Mammary epithelial cell (primary cell): ENCODE data around the gene CYREN.

Source experiments
- CTCF ChIP-seq, 2 donors: IDR thresholded peaks in 1 of 2; conservative IDR thresholded peaks in 1 of 2; 2 replicates each; pipeline ENCODE4 v1.5.1; 2011 to 2012; ENCODE audit warnings: inconsistent platforms in 2 of 2, low read length in 2 of 2, mild to moderate bottlenecking in 2 of 2, control low read depth in 1 of 2, low read depth in 1 of 2; ENCODE audit not compliant: insufficient read depth in 1 of 2; ENCODE audit errors: extremely low read depth in 1 of 2
- EZH2 ChIP-seq: IDR thresholded peaks from 2 replicates; pipeline ENCODE4 v1.6.1; 2012; ENCODE audit warnings: low read length, inconsistent platforms, borderline replicate concordance

GRCh38 chr7:135159359-135160085 is 11.0 kb downstream of the CYREN start:
- TF ChIP-seq EZH2 (no peak), CTCF (conservative IDR thresholded peaks at IDR 0.05 in 1 of 2, IDR thresholded peaks at IDR 0.05 in 1 of 2; ENCODE audit: extremely low read depth in 1 of 2, insufficient read depth in 1 of 2, low read depth in 1 of 2, low read length in 2 of 2) (no peak)
